NCI-H2227 treated with DMSO at 0.1 percent for 48 hours (cell line): ENCODE data around the gene PJVK.
A peak's percentile ranks its signal among the peaks of the same experiment; 100 is the strongest.
"Not testable (repeated sequence)": the region's sequence is repeated elsewhere in the genome, so short reads cannot be mapped to it uniquely, and the experiment has no call there.

Experiments used
- DNase-seq: peaks from one replicate; lab custom pipeline; 2025; lab: John Stamatoyannopoulos, UW

Gene PJVK, protein sequence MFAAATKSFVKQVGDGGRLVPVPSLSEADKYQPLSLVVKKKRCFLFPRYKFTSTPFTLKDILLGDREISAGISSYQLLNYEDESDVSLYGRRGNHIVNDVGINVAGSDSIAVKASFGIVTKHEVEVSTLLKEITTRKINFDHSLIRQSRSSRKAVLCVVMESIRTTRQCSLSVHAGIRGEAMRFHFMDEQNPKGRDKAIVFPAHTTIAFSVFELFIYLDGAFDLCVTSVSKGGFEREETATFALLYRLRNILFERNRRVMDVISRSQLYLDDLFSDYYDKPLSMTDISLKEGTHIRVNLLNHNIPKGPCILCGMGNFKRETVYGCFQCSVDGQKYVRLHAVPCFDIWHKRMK

DNA sequence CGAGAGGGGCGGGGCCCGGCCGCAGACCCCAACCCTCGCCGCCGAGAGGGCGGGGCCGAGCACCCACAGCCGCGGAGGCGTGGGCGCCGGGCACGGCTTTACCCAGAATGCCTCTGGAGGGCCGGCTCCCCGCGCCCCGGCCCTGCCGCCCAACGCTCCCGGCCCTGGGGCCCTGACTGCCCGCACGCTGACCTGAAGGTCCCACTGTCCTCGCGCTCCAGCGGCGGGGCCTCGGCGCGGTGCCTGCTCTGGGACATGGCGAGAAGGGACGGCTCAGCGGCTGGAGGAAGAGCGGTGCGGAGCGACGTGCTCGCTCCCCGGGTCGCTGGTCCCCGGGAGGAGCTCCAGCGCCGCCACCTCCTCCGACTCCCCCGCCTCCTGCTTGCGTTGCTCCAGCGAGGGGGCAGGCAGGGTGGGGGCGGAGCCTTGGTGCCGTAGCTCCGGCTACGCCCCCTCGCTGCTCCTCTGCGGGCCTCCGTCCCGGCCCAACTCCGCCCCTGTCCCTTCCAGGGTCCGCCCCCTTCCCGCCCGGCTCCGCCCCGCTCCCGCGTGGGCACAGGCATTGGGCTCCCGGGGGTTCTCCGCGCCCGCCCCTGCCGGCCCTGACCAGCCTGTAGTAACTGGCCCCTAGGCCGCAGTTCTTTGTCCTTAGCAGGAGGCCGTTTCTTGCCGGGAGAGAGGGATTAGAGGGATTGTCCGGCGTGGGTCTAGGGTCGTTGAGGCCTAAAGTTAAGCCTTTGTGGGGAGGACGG is at the start of gene PJVK, which contains the start of gene PRKRA:
TSS of gene PJVK (plus strand) at position 605 of the 752 bp plus-strand sequence. CDS start 2,032 bp downstream, outside the sequence.
TSS of gene PRKRA (minus strand) at position 402 of the 752 bp plus-strand sequence. CDS start at position 257, 145 bp downstream.
- DNase-seq = peak; percentile 99

DNA sequence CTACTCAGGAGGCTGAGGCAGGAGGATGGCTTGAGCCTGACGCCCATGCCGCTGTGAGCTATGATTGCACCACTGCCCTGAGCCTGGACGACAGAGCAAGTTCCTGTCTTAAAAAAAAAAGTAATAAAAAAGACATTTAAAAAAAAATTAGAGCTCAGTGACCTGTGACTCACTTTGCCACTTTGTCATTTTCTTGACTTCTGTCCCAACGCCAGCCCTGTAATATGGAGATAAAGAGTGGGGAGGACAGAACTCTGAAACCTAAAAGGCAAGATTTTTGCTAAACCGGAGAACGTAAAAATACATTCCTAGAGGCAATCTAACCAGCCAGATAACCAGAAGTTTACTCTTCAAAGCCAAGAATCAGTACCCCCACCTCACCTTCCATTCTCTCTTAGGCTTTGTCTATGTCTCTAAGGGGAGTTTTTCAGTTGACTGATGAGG is 49.2 kb upstream of the PJVK start:
- DNase-seq = no peak

DNA sequence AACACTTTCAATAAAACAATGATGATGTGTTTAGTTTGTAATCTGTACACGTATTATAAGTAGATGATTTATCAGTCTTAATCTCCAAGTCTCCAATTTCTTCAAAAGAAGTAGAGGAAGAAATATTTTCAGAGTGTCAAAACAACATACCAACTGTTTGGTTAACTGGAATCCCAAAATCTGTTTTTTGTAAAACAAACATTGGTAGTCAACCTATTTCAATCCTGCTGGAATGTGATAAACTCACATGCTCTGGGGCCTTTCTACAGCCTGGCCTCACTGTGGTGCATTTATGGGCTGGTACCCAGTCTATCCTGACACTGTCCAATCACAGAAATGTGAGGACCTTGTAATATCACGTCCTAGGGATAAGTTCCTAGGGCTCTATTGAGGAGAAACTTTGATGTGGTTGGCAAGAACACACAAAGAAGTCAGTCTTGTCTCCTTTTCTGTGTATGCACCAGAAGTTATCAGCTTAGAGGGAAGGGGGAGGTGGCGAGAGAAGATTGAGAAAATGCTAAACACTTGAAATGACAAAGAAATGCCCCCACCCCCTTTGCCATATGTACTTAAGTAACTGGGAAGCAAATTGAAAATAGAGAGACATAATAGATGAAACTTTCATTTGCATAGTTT is 47.4 kb upstream of the PJVK start:
- no peak for DNase-seq

DNA sequence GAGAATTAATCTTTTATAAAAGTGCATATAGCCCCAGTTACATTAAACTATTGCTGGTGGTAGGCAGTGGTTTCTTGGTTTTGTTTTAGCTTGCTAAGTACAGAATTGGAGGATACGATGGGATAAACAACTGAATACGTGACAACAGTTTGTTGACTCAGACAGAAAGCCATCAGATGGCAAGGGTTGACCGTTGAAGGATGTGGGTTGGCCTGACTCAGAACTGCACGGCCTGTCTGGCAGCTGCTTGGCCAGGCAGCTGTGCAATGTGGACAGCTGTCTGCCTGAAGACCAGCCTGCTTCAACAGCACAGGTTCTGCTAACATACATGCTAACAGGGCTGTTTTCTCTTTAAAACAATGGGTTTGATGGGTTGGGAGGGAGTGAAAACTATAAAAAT is 46.8 kb upstream of the PJVK start:
- no peak for DNase-seq

DNA sequence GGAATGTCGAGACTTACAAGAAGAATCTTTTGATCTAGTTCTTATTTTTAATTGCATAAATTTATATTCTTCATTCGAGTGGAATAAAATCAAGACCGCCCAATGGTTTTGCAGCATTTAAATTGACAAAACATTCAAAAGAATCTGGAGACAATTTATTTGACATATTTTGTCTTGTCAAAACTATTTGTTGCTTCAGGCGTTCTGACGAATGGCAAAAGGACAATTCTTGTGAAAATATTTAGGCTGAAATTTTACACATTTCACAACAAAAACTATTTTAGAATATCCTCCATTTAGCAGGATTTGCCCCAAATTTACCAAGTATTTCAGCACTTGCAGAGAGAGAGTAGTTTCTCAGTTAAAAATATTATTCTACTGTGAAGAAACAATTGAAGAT is 41.9 kb upstream of the PJVK start:
- DNase-seq = no peak

DNA sequence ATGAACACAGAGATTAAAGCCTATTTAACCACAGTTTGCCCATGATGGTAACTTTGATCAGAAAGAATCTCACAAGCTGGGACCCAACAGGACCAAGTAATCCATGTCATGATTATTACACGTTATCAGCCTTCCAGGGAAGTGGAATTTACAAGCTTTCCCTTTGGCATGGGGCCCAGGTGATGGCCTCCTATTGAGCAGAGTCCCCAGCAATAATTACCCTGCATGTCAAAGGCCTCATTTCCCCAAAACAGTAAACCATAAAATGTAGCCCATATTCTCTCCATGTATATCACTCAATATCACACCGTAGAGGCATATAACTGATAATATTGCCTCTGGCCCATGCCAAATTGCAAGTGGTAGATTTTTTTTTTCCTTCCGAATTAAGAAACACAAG is 39.1 kb upstream of the PJVK start:
- no peak for DNase-seq

DNA sequence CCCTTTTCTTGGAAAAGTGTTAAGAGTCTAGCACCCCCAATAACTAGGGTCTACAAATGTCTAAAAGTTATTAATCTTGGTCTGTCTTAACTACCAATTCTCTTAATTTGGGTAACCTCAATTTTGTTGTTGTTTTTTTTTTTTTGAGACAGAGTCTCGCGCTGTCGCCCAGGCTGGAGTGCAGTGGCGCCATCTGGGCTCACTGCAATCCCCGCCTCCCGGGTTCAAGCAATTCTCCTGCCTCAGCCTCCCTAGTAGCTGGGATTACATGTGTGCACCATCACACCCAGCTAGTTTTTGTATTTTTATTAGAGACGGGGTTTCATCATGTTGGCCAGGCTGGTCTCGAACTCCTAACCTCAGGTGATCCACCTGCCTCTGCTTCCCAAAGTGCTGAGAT is 38.7 kb upstream of the PJVK start:
- not testable (repeated sequence) for DNase-seq

DNA sequence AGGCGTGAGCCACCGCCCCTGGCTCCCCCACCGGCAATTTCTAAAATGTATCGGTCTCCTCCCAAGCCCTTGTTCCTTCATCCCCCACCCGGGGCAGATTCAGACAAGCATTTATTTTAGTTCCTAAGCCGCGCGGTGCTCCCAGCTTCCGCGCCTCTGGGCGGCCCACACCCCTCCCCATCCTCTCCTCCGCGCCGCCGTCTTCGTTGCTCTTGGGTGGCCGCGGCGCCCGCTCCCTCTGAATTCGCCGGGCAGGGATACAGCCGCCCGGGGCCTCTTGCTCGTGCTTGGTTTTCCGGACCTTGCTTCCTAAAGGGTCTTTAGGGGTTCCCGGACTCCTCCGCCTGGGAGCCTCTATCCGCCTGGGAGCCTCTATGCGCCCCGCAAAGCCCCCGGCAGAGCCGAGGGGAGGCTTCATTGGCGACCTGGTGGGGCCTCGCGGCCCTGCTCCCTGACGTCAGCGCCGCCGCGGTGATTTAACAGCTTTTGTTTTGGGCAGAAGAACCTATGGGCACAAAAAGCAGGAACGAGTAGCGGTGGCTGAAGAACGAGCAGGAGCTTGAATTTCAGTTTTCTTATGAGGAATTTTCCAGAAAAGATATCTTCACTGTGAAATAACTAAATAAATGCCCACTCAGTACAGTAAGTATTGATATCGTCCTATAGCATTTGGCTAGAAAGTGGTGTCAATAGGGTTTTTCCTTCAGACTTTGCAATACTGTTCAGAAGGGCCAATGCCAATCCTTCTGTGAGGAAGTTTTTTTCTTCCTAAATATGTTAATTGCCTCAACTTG is 37.5 kb upstream of the PJVK start:
- DNase-seq = peak; percentile 98

DNA sequence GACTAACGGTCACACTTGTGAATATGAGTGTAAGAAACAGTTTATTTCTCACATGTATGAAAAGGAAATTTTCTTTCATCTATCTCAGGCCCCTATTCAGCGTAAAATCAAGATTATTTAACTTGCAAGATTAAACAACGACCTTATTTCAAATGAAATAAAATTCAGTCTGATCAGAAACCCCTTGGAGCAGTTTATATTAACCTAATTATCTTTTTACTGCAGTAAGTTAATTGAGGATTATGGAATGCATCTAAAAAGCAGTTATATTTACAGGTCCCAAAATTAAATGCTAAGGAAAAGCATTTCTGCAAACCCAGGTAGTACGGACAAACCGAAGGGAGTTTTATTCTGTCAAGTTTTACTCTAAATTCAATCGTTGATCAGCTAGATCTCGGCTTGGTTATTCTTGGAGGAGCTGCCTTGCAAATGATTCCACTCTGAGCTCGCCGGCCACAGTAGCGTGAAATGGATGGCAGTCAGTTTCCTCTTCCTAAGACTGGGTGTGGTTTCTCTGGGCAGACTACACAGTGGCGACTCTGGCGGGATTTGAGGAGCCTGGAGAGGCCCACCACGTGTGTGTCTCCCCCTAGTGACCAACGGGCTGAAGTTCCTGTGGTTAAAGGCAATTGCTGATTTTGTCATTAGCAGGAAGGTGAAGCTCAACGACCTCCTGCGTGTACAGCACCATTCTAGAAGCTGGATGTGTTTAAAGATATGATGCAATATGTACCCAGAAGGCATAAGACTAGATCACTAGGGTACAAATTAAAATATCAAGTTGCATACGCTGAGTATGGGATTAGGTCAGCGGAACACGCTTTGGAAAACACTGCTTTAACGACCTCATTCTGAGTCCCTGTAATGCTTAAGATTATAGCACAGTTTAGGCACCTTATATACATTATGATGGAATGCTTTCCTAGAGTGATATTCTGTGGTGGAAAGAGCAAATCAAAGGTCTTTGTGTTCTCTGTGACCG is 36.6 kb upstream of the PJVK start:
- peak; percentile 98 for DNase-seq

DNA sequence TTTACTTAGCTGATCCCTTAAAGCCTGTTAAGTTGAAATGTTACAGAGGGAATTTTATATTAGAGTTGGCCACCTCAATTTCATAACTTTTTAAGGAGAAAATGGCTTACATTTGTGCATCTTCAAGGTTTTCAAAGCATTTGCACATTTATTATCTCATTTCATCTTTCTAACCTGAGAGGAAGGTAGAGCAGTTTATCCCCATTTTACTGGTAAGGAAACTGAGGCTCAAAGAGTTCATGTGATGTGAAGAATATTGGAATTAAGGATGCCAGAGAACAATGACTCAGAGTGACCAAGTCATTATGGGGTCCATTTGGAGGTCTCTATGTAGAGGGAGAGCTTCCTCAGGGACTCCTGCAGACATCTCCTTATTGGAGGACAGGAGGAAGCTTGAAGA is 35.2 kb upstream of the PJVK start:
- DNase-seq = no peak

DNA sequence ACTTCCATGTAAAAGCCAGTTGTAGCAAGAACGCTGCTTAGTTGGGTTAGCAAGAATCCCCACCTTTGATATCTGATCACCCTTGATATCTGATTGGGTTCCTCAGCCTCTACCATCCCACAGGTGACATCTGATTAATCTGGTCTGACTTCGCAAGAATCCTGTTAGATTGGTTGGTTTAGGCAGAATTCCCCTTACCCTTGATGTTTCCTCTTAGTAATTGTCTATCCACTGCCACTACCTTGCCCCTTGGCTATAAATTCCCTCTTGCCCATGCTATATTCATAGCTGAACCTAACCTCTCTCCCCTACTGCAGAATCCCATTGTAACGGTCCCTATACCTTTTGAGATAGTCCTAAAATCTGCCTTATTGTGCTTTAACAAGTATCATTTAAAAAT is 33.3 kb upstream of the PJVK start:
- DNase-seq = no peak

DNA sequence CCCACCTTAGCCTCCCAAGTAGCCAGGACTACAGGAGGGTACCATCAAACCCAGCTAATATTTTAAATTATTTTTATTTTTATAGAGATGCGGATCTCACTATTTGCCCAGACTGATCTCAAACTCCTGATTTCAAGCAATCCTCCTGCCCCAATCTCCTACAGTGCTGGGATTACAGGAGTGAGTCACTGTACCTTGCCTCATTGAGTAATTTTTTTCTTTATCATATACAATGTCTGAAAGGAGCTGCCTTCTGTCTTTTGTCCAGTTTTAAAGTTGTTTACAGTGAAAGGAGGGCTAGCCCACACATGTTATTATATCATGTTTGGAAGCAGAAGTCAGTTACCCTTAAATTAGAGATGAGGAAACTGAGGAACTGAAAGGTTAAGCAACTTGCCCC is 32.8 kb upstream of the PJVK start:
- no peak for DNase-seq

DNA sequence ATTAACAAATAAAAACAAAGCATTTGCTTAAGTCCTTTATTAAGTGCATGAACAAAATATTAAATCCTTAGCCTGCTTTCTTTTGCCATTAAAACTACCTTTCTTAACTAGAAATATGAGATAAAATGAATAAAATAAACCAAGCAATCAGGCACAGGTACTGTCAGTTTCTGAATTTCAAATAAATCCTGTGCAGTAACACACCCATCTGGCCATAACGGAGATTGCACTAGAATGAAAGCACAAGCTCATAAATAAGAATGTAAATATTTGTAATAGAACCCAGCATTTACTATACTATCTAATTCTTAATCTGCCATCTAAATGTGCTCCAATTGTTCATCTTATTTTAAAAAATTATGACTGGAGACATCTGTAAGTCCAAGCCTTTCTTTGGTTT is 32.1 kb upstream of the PJVK start:
- DNase-seq = peak; percentile 35

DNA sequence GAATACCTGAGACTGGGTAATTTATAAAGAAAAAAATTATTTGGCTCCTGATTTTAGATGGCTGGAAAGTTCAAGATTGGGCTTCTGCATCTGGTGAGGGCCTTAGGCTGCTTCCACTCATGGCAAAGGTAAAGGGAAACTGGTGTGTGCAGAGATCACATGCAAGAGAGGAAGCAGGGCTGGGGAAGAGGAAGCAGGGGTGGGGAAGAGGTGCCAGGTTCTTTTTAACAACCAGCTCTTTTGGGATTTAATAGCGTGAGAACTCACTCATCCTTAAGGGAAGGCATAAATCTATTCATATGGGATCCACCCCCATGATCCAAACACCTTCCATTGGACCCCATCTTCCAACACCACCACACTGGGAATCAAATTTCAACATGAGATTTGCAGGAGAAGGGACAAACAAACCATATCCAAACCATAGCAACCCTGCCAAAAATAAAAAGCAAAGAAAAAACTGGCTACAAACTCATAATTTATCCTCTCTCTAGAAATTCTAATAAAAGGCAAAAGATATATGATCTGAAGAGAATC is 30.6 kb upstream of the PJVK start:
- no peak for DNase-seq

DNA sequence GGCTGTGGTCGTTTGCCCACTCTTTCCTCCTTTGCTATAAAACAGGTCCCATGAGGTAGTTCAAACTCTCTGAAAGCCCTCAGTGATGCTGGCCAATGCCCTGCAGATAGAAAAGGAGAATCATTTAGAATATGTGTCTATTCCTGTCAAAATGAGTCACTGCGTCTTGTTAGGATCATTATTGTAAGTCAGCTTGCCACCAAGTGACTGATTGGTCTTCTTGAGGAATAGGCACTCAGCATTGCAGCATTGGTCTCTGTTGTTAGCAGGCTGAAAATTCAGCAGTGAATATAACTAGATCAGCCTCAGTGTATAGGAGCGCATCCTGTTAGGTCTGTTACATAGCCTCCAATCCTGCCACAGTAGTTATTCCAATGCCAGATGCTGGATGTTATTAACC is 29.1 kb upstream of the PJVK start:
- DNase-seq = no peak

DNA sequence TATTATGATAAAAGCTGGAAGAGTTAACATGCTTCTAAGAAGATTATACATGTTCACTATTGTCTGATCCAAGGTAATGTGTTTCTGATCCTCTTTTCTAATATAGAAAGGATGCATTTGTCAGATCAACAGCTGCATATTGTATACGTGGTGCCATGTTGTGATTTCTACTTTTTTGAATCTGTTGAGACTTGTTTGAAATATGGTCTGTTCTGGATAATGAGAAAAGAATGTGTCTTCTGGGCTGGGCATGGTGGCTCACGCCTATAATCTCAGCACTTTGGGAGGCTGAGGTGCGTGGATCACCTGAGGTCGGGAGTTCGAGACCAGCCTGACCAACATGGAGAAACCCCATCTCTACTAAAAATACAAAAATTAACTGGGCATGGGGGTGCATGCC is 27.4 kb upstream of the PJVK start:
- not testable (repeated sequence) for DNase-seq

DNA sequence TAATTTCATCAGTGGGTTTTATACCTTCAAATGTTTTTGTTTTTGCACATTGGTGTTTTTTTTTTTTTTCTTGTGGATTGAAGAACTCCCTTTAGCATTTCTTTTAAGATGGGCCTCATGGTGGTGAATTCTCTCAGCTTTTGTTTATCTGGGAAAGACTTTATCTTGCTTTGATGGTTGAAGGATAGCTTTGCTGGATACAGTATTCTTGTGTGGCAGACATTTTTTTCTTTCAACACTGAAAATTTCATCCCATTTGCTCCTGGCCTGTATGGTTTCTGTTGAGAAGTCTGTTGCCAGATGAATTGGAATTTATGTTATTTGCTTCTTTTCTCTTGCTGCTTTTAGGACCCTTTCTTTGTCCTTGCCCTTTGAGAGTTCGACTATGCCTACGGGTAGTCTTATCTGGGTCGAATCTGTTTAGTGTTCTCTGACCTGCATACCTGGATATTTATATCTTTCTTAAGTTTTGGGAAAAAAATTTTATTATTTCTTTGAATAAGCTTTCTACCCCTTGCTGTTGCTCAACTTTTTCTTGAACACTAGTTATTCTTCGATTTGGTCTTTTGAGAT is 25.8 kb upstream of the PJVK start:
- DNase-seq = no peak

DNA sequence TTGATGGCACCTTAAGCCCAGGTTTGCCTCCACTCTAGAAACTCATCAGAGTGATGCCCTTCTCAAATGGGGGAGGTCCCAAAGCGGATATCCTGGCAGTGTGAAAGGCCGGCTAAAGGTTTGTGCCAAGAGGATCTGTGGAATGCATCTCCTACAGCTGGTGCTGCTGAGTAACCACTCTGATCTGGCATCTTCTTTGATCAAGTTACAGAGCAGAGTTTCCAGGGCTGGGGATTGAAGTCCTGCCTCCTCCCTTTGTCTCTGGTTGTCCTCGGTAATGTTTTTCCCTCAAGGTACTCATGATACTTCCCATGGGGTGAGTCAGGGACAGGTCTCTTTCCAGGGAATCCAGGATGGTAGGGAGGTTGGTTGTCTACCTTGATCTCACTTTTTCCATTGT is 24.8 kb upstream of the PJVK start:
- no peak for DNase-seq

DNA sequence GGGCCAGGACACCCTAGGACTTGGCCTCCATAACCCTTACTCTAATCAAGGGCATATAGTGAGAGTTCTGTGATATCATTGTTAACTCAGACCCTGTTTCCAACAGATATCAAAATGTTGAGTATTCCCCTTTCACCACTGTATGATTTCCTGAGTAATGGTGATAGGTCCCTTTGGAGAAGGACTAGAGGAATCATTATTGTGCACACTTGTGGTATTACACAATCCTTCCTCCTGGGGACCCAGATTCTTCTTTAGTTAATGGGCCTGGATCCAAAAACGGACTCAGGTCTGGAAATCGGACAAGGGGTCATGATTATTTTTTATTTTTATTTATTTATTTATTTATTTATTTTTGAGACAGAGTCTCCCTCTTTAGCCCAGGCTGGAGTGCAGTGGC is 23.7 kb upstream of the PJVK start:
- no peak for DNase-seq

DNA sequence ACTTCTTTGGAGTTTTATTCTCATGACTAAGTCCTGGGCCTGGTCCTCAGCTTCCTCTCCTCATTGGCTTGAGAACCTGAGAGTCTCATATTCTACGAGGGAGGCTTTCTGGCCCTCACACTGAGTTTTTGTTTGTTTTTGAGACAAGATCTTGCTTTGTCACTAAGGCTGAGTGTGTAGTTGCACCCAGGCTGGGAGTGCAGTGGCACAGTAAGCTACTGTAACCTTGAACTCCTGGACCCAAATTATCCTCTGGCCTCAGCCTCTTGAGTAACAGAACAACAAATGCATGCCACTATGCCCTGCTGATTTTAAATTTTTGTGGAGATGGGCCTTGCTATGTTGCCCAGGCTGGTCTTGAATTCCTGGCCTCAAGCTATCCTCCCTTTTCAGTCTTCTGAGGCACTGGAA is 22.8 kb upstream of the PJVK start:
- DNase-seq = no peak
